Measurements from ENCODE around the gene METTL16. TPM values are rescaled to one million over a fixed set of nuclear protein-coding genes. Genes with fewer than 3 reads are reported as not detected.

The METTL16 gene
- total and polyA plus RNA-seq, 2 of the 8 experiments (the other 6 are each of a cell fraction or from before 2014, with no cell fraction given) = 22.8 to 59.4 TPM

- Histone ChIP-seq H3K18ac (ENCODE audit: extremely low read depth, low read length) (no peak overlapping the region), H2BK15ac (ENCODE audit: low read length) (no peak overlapping the region), H3K23ac (ENCODE audit: insufficient read length) (no peak overlapping the region), H3K4me1 (replicated peaks in 1 of 4; ENCODE audit: control insufficient read depth in 3 of 4, insufficient read depth in 4 of 4, low read length in 3 of 4) (no peaks in the 10 kb centered on the region), H2BK120ac (replicated peaks; ENCODE audit: low read depth, low read length) (no peak overlapping the region), H3K79me1 (ENCODE audit: low read depth, low read length) (no peaks in the 10 kb centered on the region), H3K9me3 (ENCODE audit: insufficient read depth in 2 of 2, low read depth in 1 of 2, low read length in 1 of 2) (no peaks in the 10 kb centered on the region), H2BK12ac (ENCODE audit: low read depth, low read length) (no peak overlapping the region), H3K79me2 (ENCODE audit: control insufficient read depth in 1 of 2, insufficient read depth in 2 of 2, low read length in 2 of 2) (no peaks in the 10 kb centered on the region), H3K23me2 (ENCODE audit: low read depth, low read length) (0 out of 2 replicates have a peak, but pooled peaks cover 3% of the 10 kb centered on the region), H3K56ac (replicated peaks; ENCODE audit: insufficient read length, low read depth, low read length) (no peak overlapping the region), H3K36me3 (ENCODE audit: control insufficient read depth in 2 of 4, insufficient read depth in 4 of 4, low read length in 3 of 4) (peaks cover 2 to 18% (median 9%) of the 10 kb centered on the region in 4 experiments; a peak in 5 of 8 replicates), H2AFZ (ENCODE audit: low read length) (no peak overlapping the region), H3K27ac (ENCODE audit: low read depth, low read length) (no peak overlapping the region), H4K5ac (ENCODE audit: insufficient read length, low read depth, low read length) (no peak overlapping the region), H3K9ac (replicated peaks in 1 of 4; ENCODE audit: extremely low read depth in 1 of 4, low read depth in 3 of 4, low read length in 3 of 4) (no peak overlapping the region), H3K4me2 (ENCODE audit: insufficient read depth in 1 of 2, low read depth in 2 of 2, low read length in 2 of 2) (no peak overlapping the region), H4K91ac (replicated peaks; ENCODE audit: insufficient read length, low read length) (no peak overlapping the region), H2BK5ac (ENCODE audit: low read depth, low read length) (no peak overlapping the region), H2AK5ac (ENCODE audit: low read depth, low read length) (no peak overlapping the region), H3K4me3 (ENCODE audit: extremely low read depth in 1 of 4, insufficient read depth in 2 of 4, low read depth in 3 of 4, low read length in 4 of 4) (no peak overlapping the region), H3K4ac (replicated peaks; ENCODE audit: insufficient read length, low read depth, low read length) (no peak overlapping the region), H2BK20ac (ENCODE audit: low read length) (no peak overlapping the region), H3K14ac (ENCODE audit: insufficient read length) (no peak overlapping the region), H4K8ac (ENCODE audit: extremely low read depth, insufficient read depth, low read length) (no peak overlapping the region), H4K20me1 (replicated peaks in 1 of 2; ENCODE audit: control insufficient read depth in 1 of 2, insufficient read depth in 2 of 2, low read length in 2 of 2) (peaks cover 2 to 5% of the 10 kb centered on the region in 2 experiments), H3K27me3 (replicated peaks in 1 of 4; ENCODE audit: control insufficient read depth in 3 of 4, extremely low read depth in 1 of 4, insufficient read depth in 3 of 4, low read length in 3 of 4) (no peaks in the 10 kb centered on the region)
- FAIRE-seq (no peak), DNase-seq (ENCODE audit: low read depth in 1 of 2, low spot score in 2 of 2) (no peak)
- TF ChIP-seq NRF1 (IDR thresholded peaks at IDR 0.05; ENCODE audit: low read depth, low read length) (no peak), TAF1 (IDR thresholded peaks at IDR 0.05; ENCODE audit: low read depth, low read length) (no peak), KDM5A (IDR thresholded peaks at IDR 0.05; ENCODE audit: low read length) (no peak), SAP30 (IDR thresholded peaks at IDR 0.05; ENCODE audit: insufficient read depth, insufficient replicate concordance, low read length) (no peak)
- ChIA-PET POLR2A (ENCODE audit: partially characterized antibody) (interaction anchor here (1.7 to 2.7 kb wide), 5 partner anchors 9 to 28 kb away, joined by 5 to 11 read pairs (median 9); no protein-coding TSS in a partner anchor), CTCF (ENCODE audit: partially characterized antibody) (interaction anchor here (1.2 to 8.8 kb wide), 8 partner anchors 10 to 58 kb away, joined by 3 to 135 read pairs (median 7); partner anchors contain the start of gene MNT)
- WGBS, 2 experiments (ENCODE audit: extremely low coverage in 1 of 2, insufficient coverage in 1 of 2, insufficient read length in 1 of 2, insufficient replicate concordance in 2 of 2, low coverage in 1 of 2, low lambda C conversion rate in 2 of 2, missing lambda C conversion rate in 1 of 2) = 97% methylated on average over 7 of the region's 7 CpGs; no CpG with 5 or more reads in 1 of the 2 experiments
Observed at GRCh38 chr17:2410951-2411350, 100.7 kb downstream of the METTL16 start.
